HK-2 (cell line): ENCODE data around the gene CDK5.
A peak's percentile ranks its signal among the peaks of the same experiment; 100 is the strongest.
"Not testable (repeated sequence)": the region's sequence is repeated elsewhere in the genome, so short reads cannot be mapped to it uniquely, and the experiment has no call there.

Experiments
- DNase-seq: peaks from one replicate; pipeline ENCODE4 v3.0.0-alpha.2; 2018; ENCODE audit not compliant: unreplicated experiment

CDK5 gene

DNA sequence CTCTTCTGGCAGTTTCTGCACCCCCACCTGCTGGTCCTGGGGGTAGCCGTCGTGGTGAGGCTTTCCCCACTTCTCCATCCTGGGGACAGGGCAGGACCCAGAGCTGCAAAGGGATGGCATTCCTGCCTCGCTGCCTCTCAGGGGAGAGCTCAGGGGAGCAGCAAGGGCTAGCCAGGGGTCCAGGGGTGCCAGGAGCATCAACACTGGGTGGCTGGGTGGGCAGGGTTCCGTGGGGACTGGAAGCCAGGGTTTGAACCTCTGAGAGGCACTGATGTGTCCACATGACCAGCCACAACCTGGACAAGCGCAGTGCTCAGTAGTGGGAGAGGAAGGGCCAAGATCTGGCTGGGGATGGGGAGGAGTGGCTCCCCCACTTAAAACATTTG, 23.8 kb downstream of the CDK5 start:
- DNase-seq: no peak

DNA sequence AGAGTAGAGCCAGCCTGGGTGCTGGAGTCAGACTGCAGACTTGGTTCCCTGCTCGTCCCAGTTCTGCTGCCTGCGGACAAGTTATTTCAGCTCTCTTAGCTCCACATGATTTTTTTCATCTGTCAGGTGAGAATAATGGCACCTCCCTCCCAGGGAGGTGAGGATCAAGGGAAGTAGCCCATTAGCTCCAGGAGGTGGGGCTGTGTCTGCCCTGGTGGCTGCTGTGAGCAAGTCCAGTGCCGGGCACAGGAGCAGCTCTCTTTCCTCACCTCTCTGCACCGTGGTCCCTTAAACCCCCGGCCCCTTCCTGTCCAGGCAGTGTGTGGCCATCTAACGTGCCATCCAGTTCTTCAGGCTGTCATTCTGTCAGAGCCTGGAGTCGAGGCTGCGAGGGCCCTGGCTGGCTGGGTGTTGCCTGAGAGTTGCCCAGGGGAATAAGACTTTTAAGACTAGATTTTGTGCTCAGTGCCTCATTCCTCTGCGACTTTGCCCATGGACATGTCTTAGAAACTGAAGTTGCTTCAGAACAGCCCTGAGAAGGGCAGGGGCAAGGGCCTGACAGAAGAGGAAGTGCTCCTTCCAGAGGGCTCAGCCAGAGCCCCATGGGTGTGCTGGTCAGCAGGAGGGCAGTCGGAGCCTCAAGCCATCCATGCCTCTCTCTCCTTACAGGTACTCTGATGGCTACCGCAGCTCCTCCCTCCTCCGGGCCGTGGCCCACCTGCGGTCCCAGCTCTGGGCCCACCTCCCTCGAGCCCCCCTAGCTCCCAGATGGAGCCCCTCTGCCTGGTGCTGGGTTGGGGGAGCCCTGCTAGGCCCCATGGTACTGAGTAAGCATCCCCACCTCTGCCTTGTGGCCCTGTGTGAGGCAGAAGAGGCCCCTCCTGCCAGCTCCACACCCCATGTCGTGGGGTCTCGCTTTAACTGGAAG, 24.5 kb downstream of the CDK5 start:
- no peak for DNase-seq

DNA sequence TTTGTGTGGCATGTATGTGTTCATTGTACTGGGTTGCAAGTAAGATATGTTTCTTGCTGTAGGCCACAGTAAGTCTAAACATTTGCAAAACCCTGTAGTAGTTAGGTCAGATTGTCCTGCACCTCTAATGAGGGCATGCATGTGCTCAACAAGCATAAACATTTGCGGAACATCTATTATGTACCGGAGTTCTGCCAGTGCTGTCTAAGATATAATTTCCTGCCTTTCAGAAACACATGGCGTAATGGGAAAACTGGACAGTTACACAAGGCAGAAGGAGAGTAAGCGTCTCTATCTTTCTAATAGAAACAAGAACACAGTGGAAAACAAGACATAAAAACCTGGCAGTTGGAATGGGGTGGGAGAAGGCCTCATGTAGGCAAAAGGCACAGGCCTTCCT, 26.7 kb downstream of the CDK5 start:
- no peak for DNase-seq

DNA sequence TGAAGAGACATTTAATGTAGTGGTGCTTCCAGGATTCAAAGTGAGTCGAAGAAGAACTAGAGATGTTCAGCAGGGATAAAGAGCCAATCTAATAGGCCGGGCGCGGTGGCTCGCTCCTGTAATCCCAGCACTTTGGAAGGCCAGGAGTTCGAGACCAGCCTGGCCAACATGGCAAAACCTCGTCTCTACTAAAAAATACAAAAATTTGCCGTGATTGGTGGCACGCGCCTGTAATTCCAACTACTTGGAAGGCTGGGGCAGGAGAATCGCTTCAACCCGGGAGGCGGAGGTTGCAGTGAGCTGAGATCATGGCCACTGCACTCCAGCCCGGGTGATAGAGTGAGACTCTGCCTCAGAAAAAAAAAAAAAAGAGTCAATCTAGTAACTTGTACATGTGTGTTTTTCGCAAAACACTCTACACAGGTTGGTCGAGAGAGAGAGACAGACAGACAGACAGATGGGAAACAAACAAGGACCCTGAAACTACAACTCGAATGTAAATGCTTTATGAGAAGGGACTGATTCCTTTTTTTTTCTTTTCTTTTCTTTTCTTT, 28.7 kb downstream of the CDK5 start:
- no peak for DNase-seq

GRCh38 chr7:151028131-151028947, 29.4 kb downstream of the CDK5 start, which contains the start of gene ABCB8:
Gene ABCB8, plus strand, starts transcription at chr7:151028450. Its CDS starts 66 bp downstream, at chr7:151028516.
- DNase-seq: peak; percentile 99

DNA sequence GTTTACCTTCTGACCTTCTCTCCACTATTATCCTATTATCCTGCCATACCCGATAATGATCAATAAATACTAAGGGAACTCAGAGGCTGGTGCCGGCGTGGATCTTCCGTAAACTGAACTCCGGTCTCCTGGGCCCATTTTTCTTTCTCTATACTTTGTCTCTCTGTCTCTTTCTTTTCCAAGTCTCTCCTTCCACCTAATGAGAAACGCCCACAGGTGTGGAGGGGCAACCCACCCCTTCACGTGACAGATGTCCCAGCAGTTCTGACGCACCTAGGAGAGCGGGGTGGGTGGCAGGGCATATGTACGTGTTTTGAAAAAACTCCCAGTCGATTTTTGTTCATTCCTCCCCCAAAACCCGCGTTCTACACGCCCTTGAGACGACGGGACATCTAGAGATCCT, 30.0 kb downstream of the CDK5 start:
- DNase-seq: not testable (repeated sequence)

- DNase-seq: not testable (repeated sequence)
Observed at GRCh38 chr7:151026771-151027727, 30.6 kb downstream of the CDK5 start.

- DNase-seq: no peak
Observed at GRCh38 chr7:151025924-151026671, 31.6 kb downstream of the CDK5 start.

- DNase-seq: no peak
Observed at GRCh38 chr7:151024435-151025056, 33.2 kb downstream of the CDK5 start, which contains the start of gene ATG9B. Gene ATG9B, minus strand, starts transcription at chr7:151024494. Its CDS starts 71 bp downstream, at chr7:151024423.

- DNase-seq: no peak
Observed at GRCh38 chr7:151023232-151023631, 34.5 kb downstream of the CDK5 start.

- no peak for DNase-seq
Observed at GRCh38 chr7:151020231-151020630, 37.5 kb downstream of the CDK5 start.

- DNase-seq: no peak
Observed at GRCh38 chr7:151019130-151019447, 38.6 kb downstream of the CDK5 start.

DNA sequence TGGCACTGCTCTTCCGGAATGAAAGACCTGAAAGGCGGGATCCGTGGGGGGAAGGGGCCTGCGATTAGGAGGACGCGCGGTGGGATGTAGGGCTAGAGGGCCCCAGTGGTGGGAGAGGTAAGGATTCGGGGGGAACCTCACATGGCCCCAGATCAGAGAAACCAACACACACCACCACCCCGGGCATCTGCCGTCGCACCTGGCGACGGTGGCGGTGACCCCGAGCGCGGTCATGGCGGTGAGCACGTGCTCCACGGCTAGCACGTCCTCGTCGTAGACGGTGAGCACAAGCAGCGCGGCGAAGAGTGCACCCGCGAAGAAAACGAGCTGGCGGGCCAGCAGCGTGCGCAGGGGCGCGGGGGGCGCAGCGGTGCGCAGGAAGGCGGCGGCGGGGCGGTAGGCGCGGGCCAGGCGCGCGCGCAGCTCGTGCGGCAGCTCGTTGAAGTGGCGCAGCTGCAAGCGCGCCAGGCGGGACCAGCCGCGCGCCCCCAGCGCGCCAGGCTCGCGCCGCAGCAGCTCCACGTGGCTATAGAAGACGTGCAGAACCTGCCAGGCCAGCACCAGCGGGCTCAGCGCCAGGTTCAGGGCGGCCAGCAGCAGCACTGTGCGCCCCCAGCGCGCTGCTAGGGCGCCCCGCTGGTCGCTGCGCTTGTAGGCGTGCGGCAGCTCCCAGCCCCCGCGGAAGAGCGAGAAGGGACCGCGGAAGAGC, 39.1 kb downstream of the CDK5 start:
- no peak for DNase-seq

- peak; percentile 53 for DNase-seq
Observed at GRCh38 chr7:151017953-151018420, 39.7 kb downstream of the CDK5 start.

DNA sequence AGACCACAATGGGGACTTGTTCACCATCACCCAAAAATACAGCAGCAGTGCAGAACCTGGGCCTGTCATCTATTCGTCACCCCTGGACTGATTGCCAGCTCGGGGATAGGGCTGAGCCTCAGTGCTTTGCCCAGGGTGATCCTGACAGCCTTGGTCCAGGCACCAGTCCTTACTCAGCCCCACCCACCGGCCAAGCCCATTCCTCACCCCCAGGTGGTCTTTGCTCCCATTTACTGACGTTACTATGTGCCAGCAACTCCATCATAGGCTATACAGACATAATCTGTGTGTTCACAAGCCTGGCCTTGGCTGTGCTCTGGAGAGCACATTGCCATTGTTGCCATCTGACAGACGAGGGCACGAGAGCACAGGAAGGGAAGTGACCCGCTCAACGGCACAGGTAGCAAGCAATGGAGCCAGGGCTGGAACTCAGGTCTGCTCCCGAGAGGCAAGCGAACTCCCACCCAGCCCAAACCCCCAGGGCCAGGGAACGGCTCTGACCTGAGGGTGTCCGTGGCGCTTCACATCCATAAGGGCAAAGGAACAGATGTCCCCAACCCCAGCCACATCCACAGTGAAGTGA, 40.2 kb downstream of the CDK5 start:
- no peak for DNase-seq

DNA sequence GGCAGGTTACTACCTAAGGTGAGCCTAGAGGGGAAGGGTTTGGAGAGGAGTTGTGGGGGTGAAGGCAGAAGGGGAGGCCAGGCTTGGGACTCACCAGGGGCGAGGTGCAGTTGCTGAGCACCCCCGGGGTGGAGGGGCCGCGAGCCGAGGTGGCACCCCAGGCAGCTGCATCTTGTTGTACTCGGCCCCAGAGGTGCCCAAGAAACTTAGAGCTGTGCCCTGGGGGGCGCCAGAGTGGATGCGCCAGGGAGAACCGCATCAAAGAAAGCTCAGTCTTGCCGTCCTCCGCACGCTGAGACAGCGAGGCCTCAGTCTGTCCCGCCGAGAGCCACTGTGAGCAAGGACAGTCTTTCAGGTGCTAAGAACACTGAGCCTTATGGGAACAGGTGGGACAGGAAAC, 40.8 kb downstream of the CDK5 start:
- no peak for DNase-seq

DNA sequence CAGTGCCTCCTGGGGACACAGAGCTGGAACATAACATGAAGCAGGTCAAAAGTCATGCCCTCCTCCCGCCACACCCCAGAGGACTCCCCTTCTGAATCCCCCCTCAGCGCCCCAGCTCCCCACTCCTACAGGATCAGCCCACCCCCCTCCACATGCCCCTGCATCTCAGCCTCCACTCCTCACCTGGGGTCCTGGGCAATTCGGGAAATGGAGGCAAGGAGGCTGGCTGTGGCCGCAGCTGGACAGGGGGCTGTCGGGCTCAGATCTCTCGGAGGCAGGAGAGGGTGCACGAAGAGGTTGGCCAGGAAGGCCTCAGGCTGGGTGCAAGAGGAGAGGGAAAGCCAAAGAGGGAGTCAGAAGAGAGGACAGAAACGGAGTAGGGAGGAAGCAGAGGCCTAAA, 41.2 kb downstream of the CDK5 start:
- DNase-seq: no peak

- no peak for DNase-seq
Observed at GRCh38 chr7:151015967-151016366, 41.7 kb downstream of the CDK5 start.

GRCh38 chr7:151014950-151015349, 42.7 kb downstream of the CDK5 start:
- DNase-seq: no peak
